HEK293 (cell line): ENCODE measurements around the gene MTHFD1.
A peak's percentile ranks its signal among the peaks of the same experiment; 100 is the strongest.

Experiments
- CTCF ChIA-PET: fragments of 350-600 bp; formaldehyde crosslinking; extraction: SDS; loops from one replicate; lab custom pipeline; 2021; ENCODE audit warnings: antibody characterized with exemption; lab: Yijun Ruan, JAX
- POLR2A ChIA-PET: fragments of 300-600 bp; formaldehyde crosslinking; extraction: SDS; loops from one replicate; lab custom pipeline; 2020; ENCODE audit warnings: antibody characterized with exemption, inconsistent platforms; lab: Yijun Ruan, JAX
- H3K27ac ChIP-seq: fragments of 200-500 bp; sonication (Bioruptor generic); 2 replicates; pipeline ENCODE4 v1.5.1; 2014; ENCODE audit warnings: low read depth, low read length, control low read depth, inconsistent platforms; ENCODE audit errors: extremely low read depth
- H3K36me3 ChIP-seq, 2 experiments: fragments of 200-500 bp in 1 of 2; sonication (Bioruptor generic) in 1 of 2; 1 replicate in 1 of 2; 2 replicates in 1 of 2; pipeline ENCODE4 v1.5.1; 2014 to 2017; ENCODE audit warnings: inconsistent platforms in 2 of 2, low read length in 2 of 2; ENCODE audit not compliant: control insufficient read depth in 2 of 2, insufficient read depth in 1 of 2
- H3K4me1 ChIP-seq: fragments of 200-500 bp; sonication (Bioruptor generic); 2 replicates; pipeline ENCODE4 v1.5.1; 2014; ENCODE audit warnings: mild to moderate bottlenecking, low read length, inconsistent platforms; ENCODE audit not compliant: control insufficient read depth, insufficient read depth
- H3K4me3 ChIP-seq: 2 replicates; pipeline ENCODE4 v1.5.1; 2011; ENCODE audit warnings: low read depth, mild to moderate bottlenecking, control low read depth, low read length, moderate library complexity
- H3K9me3 ChIP-seq: fragments of 200-500 bp; sonication (Bioruptor generic); 2 replicates; pipeline ENCODE4 v1.5.1; 2014; ENCODE audit warnings: low read depth, low read length, inconsistent platforms; ENCODE audit not compliant: control insufficient read depth, insufficient read depth
- HOXC10 ChIP-seq: sonication (generic); formaldehyde crosslinking; IDR thresholded peaks from 2 replicates; pipeline ENCODE4 v1.8.1; 2023; ENCODE audit warnings: mild to moderate bottlenecking, missing genetic modification reagents
- IKZF3 ChIP-seq: fragments of 450-650 bp; IDR thresholded peaks from 2 replicates; pipeline ENCODE4 v1.5.0; 2018; ENCODE audit warnings: missing biosample characterization, mild to moderate bottlenecking, missing genetic modification characterization, moderate library complexity
- MZF1 ChIP-seq: fragments of 450-650 bp; formaldehyde crosslinking; IDR thresholded peaks from 2 replicates; pipeline ENCODE4 v1.5.1; 2017; ENCODE audit warnings: missing biosample characterization, missing genetic modification characterization, borderline replicate concordance
- OSR2 ChIP-seq: fragments of 450-650 bp; formaldehyde crosslinking; IDR thresholded peaks from 2 replicates; pipeline ENCODE4 v1.5.1; 2016; ENCODE audit warnings: missing biosample characterization, missing genetic modification characterization
- PRDM1 ChIP-seq: fragments of 450-650 bp; formaldehyde crosslinking; IDR thresholded peaks from 2 replicates; pipeline ENCODE4; 2016; ENCODE audit warnings: missing biosample characterization, missing genetic modification characterization
- SP7 ChIP-seq: fragments of 450-650 bp; formaldehyde crosslinking; IDR thresholded peaks from 2 replicates; pipeline ENCODE4 v1.5.1; 2016; ENCODE audit warnings: missing biosample characterization, missing genetic modification characterization
- ZBTB6 ChIP-seq: fragments of 450-650 bp; formaldehyde crosslinking; IDR thresholded peaks from 2 replicates; pipeline ENCODE4 v1.5.1; 2017; ENCODE audit warnings: missing biosample characterization, missing genetic modification characterization
- ZNF138 ChIP-seq: fragments of 450-650 bp; formaldehyde crosslinking; IDR thresholded peaks from 2 replicates; pipeline ENCODE4 v1.5.1; 2016; ENCODE audit warnings: missing biosample characterization, missing genetic modification characterization, borderline replicate concordance
- ZNF26 ChIP-seq: fragments of 450-650 bp; formaldehyde crosslinking; IDR thresholded peaks from 2 replicates; pipeline ENCODE4 v1.5.1; 2016; ENCODE audit warnings: missing biosample characterization, missing genetic modification characterization
- ZNF292 ChIP-seq: fragments of 450-650 bp; formaldehyde crosslinking; IDR thresholded peaks from 2 replicates; pipeline ENCODE4 v1.5.1; 2016; ENCODE audit warnings: low read depth, missing biosample characterization, missing genetic modification characterization, borderline replicate concordance
- ZNF473 ChIP-seq: fragments of 450-650 bp; formaldehyde crosslinking; IDR thresholded peaks from 2 replicates; pipeline ENCODE4 v1.5.1; 2017; ENCODE audit warnings: missing biosample characterization, missing genetic modification characterization
- ZNF558 ChIP-seq: fragments of 450-650 bp; formaldehyde crosslinking; IDR thresholded peaks from 2 replicates; pipeline ENCODE4 v1.5.1; 2016; ENCODE audit warnings: missing biosample characterization, missing genetic modification characterization
- ZNF645 ChIP-seq: fragments of 450-650 bp; formaldehyde crosslinking; IDR thresholded peaks from 2 replicates; pipeline ENCODE4; 2016; ENCODE audit warnings: missing biosample characterization, missing genetic modification characterization

MTHFD1 gene

GRCh38 chr14:64504897-64505794 is 117.0 kb downstream of the MTHFD1 start (continued):
- TF ChIP-seq OSR2 (tag by site-specific recombination): no peak
- TF ChIP-seq, all 188 proteins: peak for 22

GRCh38 chr14:64506721-64507120 is 118.6 kb downstream of the MTHFD1 start:
- CTCF ChIA-PET: no interaction called here
- Histone ChIP-seq H3K4me1 (peaks cover 18% of the 10 kb centered on the region), H3K9me3 (no peaks in the 10 kb centered on the region), H3K27ac (no peak overlapping the region), H3K36me3 (no peaks in the 10 kb centered on the region), H3K4me3 (no peak overlapping the region)
- POLR2A ChIA-PET: no interaction called here
- TF ChIP-seq PRDM1 (tag by site-specific recombination) (peak; percentile 51), ZNF645 (tag by site-specific recombination) (no peak), ZNF292 (tag by site-specific recombination) (no peak), IKZF3 (tag by site-specific recombination) (no peak)

GRCh38 chr14:64507376-64508156 is 119.4 kb downstream of the MTHFD1 start:
- CTCF ChIA-PET: interaction anchor here (0.6 to 1.0 kb wide), 3 partner anchors 13 to 78 kb away, joined by 3 to 4 read pairs (median 3); no protein-coding TSS in a partner anchor
- Histone ChIP-seq H3K4me1 (peaks cover 10% of the 10 kb centered on the region), H3K9me3 (no peaks in the 10 kb centered on the region), H3K27ac (no peak overlapping the region), H3K36me3 (no peaks in the 10 kb centered on the region), H3K4me3 (no peak overlapping the region)
- TF ChIP-seq SP7 (tag by site-specific recombination) (0 out of 2 replicates have a peak, but pooled peaks have one; percentile 18), HOXC10 (CRISPR knock-in tag) (no peak), ZNF558 (tag by site-specific recombination) (no peak), ZBTB6 (no peak), ZNF26 (tag by site-specific recombination) (no peak)
- POLR2A ChIA-PET: no interaction called here

GRCh38 chr14:64508215-64508776 is 120.1 kb downstream of the MTHFD1 start:
- TF ChIP-seq ZNF473 (tag by site-specific recombination): no peak
- no peak for TF ChIP-seq ZNF138 (tag by site-specific recombination)
- peak; percentile 59 for TF ChIP-seq MZF1 (tag by site-specific recombination)
- Histone ChIP-seq H3K9me3 (no peaks in the 10 kb centered on the region), H3K4me3 (no peak overlapping the region), H3K27ac (no peak overlapping the region), H3K4me1 (peaks cover 9% of the 10 kb centered on the region), H3K36me3 (no peaks in the 10 kb centered on the region; a peak in 1 of 3 replicates)
- ChIA-PET CTCF (interaction anchor here (0.6 to 1.7 kb wide), 6 partner anchors 11 to 479 kb away, joined by 3 to 5 read pairs (median 4); no protein-coding TSS in a partner anchor), POLR2A (interaction anchor here (0.6 to 0.9 kb wide), 2 partner anchors 14 to 190 kb away, joined by 3 to 4 read pairs; no protein-coding TSS in a partner anchor)
